ENCODE data around the gene POLR1E. TPM values are rescaled to one million over a fixed set of nuclear protein-coding genes. Genes with fewer than 3 reads are reported as not detected.

Gene POLR1E
- total RNA-seq, 1 donor from 2014 or later = 38.6 TPM

- Histone ChIP-seq H3K9ac (no peak overlapping the region), H3K4me1 (peaks cover 19% of the 10 kb centered on the region), H3K9me3 (ENCODE audit: low read depth) (no peaks in the 10 kb centered on the region), H2AFZ (replicated peaks) (no peak overlapping the region), H3K79me2 (ENCODE audit: low read depth) (no peaks in the 10 kb centered on the region), H3K27ac (peak overlapping the region; percentile 85), H3K4me2 (peak overlapping the region; percentile 66), H4K20me1 (ENCODE audit: low read depth) (peaks cover 15% of the 10 kb centered on the region), H3K4me3 (peak overlapping the region; percentile 7), H3K27me3 (no peaks in the 10 kb centered on the region), H3F3A (ENCODE audit: low read depth) (peaks cover 22% of the 10 kb centered on the region), H3K36me3 (no peaks in the 10 kb centered on the region)
- Mint-ChIP-seq H3K9me3 (no peaks in the 10 kb centered on the region), H3K36me3 (peaks cover 35% of the 10 kb centered on the region), H3K27me3 (ENCODE audit: insufficient read depth, low read depth) (peaks cover 15% of the 10 kb centered on the region), H3K27ac (peak overlapping the region; percentile 90), H3K4me3 (peak overlapping the region; percentile 66), H3K4me1 (peaks cover 11% of the 10 kb centered on the region)
- DNase-seq (ENCODE audit: low spot score) = peak; percentile 29
- TF ChIP-seq EZH2 (IDR thresholded peaks at IDR 0.05) (no peak), CTCF (IDR thresholded peaks at IDR 0.05) (no peak), EZH2phosphoT487 (IDR thresholded peaks at IDR 0.05) (no peak)
These were observed 48.7 kb downstream of the POLR1E start for GRCh38 chr9:37534412-37534811.

- peak; percentile 82 for DNase-seq (ENCODE audit: low spot score)
- H3K36me3 Mint-ChIP-seq = peaks cover 38% of the 10 kb centered on the region
- peak overlapping the region; percentile 90 for H3K27ac Mint-ChIP-seq
- Histone ChIP-seq H3K9ac (no peak overlapping the region), H3K4me1 (peaks cover 19% of the 10 kb centered on the region), H2AFZ (replicated peaks) (no peak overlapping the region), H3K4me3 (peak overlapping the region; percentile 7), H3K9me3 (ENCODE audit: low read depth) (no peaks in the 10 kb centered on the region), H3F3A (ENCODE audit: low read depth) (peaks cover 22% of the 10 kb centered on the region), H4K20me1 (ENCODE audit: low read depth) (peaks cover 15% of the 10 kb centered on the region), H3K27ac (peak overlapping the region; percentile 85), H3K79me2 (ENCODE audit: low read depth) (no peaks in the 10 kb centered on the region), H3K27me3 (no peaks in the 10 kb centered on the region), H3K4me2 (peak overlapping the region; percentile 66), H3K36me3 (no peaks in the 10 kb centered on the region)
- TF ChIP-seq EZH2phosphoT487 (IDR thresholded peaks at IDR 0.05) = no peak
- no peak for TF ChIP-seq CTCF (IDR thresholded peaks at IDR 0.05)
- no peak for TF ChIP-seq EZH2 (IDR thresholded peaks at IDR 0.05)
- H3K4me1 Mint-ChIP-seq = peaks cover 11% of the 10 kb centered on the region
- no peaks in the 10 kb centered on the region for H3K9me3 Mint-ChIP-seq
- peak overlapping the region; percentile 66 for H3K4me3 Mint-ChIP-seq
- peaks cover 15% of the 10 kb centered on the region for H3K27me3 Mint-ChIP-seq (ENCODE audit: insufficient read depth, low read depth)
These were observed 49.2 kb downstream of the POLR1E start for GRCh38 chr9:37534901-37535300.

- Histone ChIP-seq H3K27me3 (no peaks in the 10 kb centered on the region), H3F3A (ENCODE audit: low read depth) (peaks cover 22% of the 10 kb centered on the region), H2AFZ (replicated peaks) (no peak overlapping the region), H3K4me1 (peaks cover 19% of the 10 kb centered on the region), H3K36me3 (no peaks in the 10 kb centered on the region), H3K9ac (no peak overlapping the region), H4K20me1 (ENCODE audit: low read depth) (peaks cover 17% of the 10 kb centered on the region), H3K4me3 (no peak overlapping the region), H3K79me2 (ENCODE audit: low read depth) (no peaks in the 10 kb centered on the region), H3K4me2 (no peak overlapping the region), H3K27ac (no peak overlapping the region), H3K9me3 (ENCODE audit: low read depth) (no peaks in the 10 kb centered on the region)
- no peak overlapping the region for H3K27ac Mint-ChIP-seq
- H3K36me3 Mint-ChIP-seq = peaks cover 34% of the 10 kb centered on the region
- peaks cover 16% of the 10 kb centered on the region for H3K27me3 Mint-ChIP-seq (ENCODE audit: insufficient read depth, low read depth)
- no peak overlapping the region for H3K4me3 Mint-ChIP-seq
- no peaks in the 10 kb centered on the region for H3K9me3 Mint-ChIP-seq
- peaks cover 11% of the 10 kb centered on the region for H3K4me1 Mint-ChIP-seq
- TF ChIP-seq EZH2phosphoT487 (IDR thresholded peaks at IDR 0.05) (no peak), CTCF (IDR thresholded peaks at IDR 0.05) (no peak), EZH2 (IDR thresholded peaks at IDR 0.05) (no peak)
- DNase-seq (ENCODE audit: low spot score) = no peak
These were observed 52.4 kb downstream of the POLR1E start for GRCh38 chr9:37538099-37538498.
